ENCODE results near the gene HOXC9. TPM values are rescaled to one million over a fixed set of nuclear protein-coding genes. Genes with fewer than 3 reads are reported as not detected.
A peak's percentile ranks its signal among the peaks of the same experiment; 100 is the strongest.

HOXC9 gene
- total RNA-seq, 2 donors from 2014 or later: not detected

DNA sequence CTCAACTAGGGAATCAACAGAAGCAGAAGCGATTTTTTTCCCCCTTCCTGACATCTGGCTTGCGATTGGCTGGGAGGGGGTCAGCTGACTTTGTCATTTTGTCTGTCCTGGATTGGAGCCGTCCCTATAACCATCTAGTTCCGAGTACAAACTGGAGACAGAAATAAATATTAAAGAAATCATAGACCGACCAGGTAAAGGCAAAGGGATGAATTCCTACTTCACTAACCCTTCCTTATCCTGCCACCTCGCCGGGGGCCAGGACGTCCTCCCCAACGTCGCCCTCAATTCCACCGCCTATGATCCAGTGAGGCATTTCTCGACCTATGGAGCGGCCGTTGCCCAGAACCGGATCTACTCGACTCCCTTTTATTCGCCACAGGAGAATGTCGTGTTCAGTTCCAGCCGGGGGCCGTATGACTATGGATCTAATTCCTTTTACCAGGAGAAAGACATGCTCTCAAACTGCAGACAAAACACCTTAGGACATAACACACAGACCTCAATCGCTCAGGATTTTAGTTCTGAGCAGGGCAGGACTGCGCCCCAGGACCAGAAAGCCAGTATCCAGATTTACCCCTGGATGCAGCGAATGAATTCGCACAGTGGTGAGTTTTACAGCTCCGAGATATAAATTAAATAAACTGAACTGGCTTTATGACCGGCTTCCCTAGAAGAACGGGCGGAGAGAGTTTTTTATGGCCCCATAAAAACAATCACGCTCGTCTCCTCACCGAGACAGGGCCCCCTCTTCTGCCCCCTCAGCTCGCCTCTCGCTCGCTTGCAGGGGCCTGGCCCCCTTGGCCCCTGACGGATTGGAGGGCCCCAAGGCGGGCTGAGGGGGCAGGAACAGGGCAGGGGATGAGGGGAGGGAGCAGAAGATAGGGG is 28.6 kb downstream of the HOXC9 start, which contains the start of gene HOXC6:
TSS of gene HOXC6 (plus strand) at position 127 of the 888 bp plus-strand sequence. CDS start at position 209, 82 bp downstream.
- peaks cover 4 to 54% of the 10 kb centered on the region in 2 donors for H3K27me3 ChIP-seq
- no peak for TF ChIP-seq POLR2A (IDR thresholded peaks at IDR 0.05)
- TF ChIP-seq, protein P1, sequence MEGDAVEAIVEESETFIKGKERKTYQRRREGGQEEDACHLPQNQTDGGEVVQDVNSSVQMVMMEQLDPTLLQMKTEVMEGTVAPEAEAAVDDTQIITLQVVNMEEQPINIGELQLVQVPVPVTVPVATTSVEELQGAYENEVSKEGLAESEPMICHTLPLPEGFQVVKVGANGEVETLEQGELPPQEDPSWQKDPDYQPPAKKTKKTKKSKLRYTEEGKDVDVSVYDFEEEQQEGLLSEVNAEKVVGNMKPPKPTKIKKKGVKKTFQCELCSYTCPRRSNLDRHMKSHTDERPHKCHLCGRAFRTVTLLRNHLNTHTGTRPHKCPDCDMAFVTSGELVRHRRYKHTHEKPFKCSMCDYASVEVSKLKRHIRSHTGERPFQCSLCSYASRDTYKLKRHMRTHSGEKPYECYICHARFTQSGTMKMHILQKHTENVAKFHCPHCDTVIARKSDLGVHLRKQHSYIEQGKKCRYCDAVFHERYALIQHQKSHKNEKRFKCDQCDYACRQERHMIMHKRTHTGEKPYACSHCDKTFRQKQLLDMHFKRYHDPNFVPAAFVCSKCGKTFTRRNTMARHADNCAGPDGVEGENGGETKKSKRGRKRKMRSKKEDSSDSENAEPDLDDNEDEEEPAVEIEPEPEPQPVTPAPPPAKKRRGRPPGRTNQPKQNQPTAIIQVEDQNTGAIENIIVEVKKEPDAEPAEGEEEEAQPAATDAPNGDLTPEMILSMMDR (IDR thresholded peaks at IDR 0.05): no peak
- no peak within 1 kb of the TSS for H3K4me3 ChIP-seq
- DNase-seq: no peak
- H3K27ac ChIP-seq: no peak within 1 kb of the TSS
- no peaks in the 10 kb centered on the region for H3K9me3 ChIP-seq
- intact Hi-C loops (cut with DNase I): no loop called here
- 5 to 9% methylated on average over 35 to 36 of the region's 36 CpGs for WGBS, 2 donors
- peaks cover 31% of the 10 kb centered on the region for H3K4me1 ChIP-seq
- H3K36me3 ChIP-seq (replicated peaks in 1 of 2; ENCODE audit: insufficient read depth in 1 of 2, low read depth in 2 of 2): no peaks in the 10 kb centered on the region
- ATAC-seq: peak; percentile 10

DNA sequence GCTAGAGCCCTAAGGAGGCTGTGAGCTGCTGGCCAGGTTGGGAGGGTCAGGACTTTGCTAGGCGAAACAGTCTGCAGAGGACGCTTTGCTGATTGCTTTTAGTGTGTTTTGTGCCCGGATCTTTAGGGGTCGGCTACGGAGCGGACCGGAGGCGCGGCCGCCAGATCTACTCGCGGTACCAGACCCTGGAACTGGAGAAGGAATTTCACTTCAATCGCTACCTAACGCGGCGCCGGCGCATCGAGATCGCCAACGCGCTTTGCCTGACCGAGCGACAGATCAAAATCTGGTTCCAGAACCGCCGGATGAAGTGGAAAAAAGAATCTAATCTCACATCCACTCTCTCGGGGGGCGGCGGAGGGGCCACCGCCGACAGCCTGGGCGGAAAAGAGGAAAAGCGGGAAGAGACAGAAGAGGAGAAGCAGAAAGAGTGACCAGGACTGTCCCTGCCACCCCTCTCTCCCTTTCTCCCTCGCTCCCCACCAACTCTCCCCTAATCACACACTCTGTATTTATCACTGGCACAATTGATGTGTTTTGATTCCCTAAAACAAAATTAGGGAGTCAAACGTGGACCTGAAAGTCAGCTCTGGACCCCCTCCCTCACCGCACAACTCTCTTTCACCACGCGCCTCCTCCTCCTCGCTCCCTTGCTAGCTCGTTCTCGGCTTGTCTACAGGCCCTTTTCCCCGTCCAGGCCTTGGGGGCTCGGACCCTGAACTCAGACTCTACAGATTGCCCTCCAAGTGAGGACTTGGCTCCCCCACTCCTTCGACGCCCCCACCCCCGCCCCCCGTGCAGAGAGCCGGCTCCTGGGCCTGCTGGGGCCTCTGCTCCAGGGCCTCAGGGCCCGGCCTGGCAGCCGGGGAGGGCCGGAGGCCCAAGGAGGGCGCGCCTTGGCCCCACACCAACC is 29.8 kb downstream of the HOXC9 start:
- WGBS, 2 donors: 24 to 25% methylated on average over 37 to 49 of the region's 53 CpGs
- intact Hi-C loops (cut with DNase I): loop anchor here (5.0 kb wide), 1 partner anchor 163 kb away; no protein-coding TSS in a partner anchor
- Histone ChIP-seq H3K27me3 (peaks cover 4 to 54% of the 10 kb centered on the region in 2 donors), H3K9me3 (no peaks in the 10 kb centered on the region), H3K4me3 (no peak overlapping the region), H3K27ac (no peak overlapping the region), H3K4me1 (peaks cover 37% of the 10 kb centered on the region), H3K36me3 (replicated peaks in 1 of 2; ENCODE audit: insufficient read depth in 1 of 2, low read depth in 2 of 2) (no peaks in the 10 kb centered on the region)
- TF ChIP-seq POLR2A (IDR thresholded peaks at IDR 0.05): no peak
- TF ChIP-seq, protein P1 (IDR thresholded peaks at IDR 0.05): no peak
- DNase-seq (no peak), ATAC-seq (no peak)

DNA sequence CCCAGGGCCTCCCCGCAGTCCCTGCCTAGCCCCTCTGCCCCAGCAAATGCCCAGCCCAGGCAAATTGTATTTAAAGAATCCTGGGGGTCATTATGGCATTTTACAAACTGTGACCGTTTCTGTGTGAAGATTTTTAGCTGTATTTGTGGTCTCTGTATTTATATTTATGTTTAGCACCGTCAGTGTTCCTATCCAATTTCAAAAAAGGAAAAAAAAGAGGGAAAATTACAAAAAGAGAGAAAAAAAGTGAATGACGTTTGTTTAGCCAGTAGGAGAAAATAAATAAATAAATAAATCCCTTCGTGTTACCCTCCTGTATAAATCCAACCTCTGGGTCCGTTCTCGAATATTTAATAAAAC is 30.5 kb downstream of the HOXC9 start:
- Histone ChIP-seq H3K4me3 (no peak overlapping the region), H3K4me1 (peaks cover 37% of the 10 kb centered on the region), H3K36me3 (replicated peaks in 1 of 2; ENCODE audit: insufficient read depth in 1 of 2, low read depth in 2 of 2) (no peaks in the 10 kb centered on the region), H3K27me3 (peaks cover 4 to 54% of the 10 kb centered on the region in 2 donors), H3K27ac (no peak overlapping the region), H3K9me3 (no peaks in the 10 kb centered on the region)
- DNase-seq: no peak
- TF ChIP-seq, protein P1 (IDR thresholded peaks at IDR 0.05): no peak
- TF ChIP-seq POLR2A (IDR thresholded peaks at IDR 0.05): no peak
- no peak for ATAC-seq
- intact Hi-C loops (cut with DNase I): loop anchor here (5.0 kb wide), 1 partner anchor 162 kb away; no protein-coding TSS in a partner anchor
- 36 to 42% methylated on average over 6 to 7 of the region's 7 CpGs for WGBS, 2 donors

DNA sequence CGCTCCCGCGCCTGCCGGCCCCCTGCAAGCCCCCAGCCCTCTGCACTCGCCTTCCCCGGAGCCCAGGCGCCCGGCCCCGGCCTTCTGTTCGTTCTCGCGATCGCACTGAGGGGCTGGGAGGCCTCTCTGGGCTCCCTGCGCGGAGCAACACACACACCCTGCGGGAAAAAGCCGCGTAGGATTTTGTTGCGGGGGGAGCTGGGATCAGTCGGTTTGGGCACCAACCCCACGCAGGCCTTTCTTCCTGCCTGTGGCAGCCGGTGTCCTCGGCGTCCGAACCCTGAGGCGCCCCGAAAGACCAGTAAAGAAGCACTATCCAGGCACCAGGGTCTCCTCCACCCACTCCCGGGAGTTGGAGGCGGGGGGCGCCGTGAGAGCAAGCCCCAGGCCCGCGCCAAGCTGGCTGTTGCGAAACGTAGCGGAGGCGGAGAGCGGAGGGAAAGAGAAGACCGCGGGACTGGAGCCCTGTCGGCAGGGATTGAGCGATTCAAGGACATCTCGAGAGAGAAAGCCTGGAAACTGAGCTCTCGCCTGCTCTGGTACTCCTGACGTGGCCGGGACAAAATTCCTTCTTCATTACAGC is 31.0 kb downstream of the HOXC9 start:
- peak overlapping the region in 1 of 4 donors; percentile 11 for H3K27ac ChIP-seq
- no peak overlapping the region for H3K4me3 ChIP-seq
- no peak for TF ChIP-seq POLR2A (IDR thresholded peaks at IDR 0.05)
- TF ChIP-seq, protein P1 (IDR thresholded peaks at IDR 0.05): no peak
- DNase-seq: peak in 1 of 4 donors; percentile 32
- H3K27me3 ChIP-seq: peaks cover 4 to 54% of the 10 kb centered on the region in 2 donors
- peaks cover 37% of the 10 kb centered on the region for H3K4me1 ChIP-seq
- H3K36me3 ChIP-seq (replicated peaks in 1 of 2; ENCODE audit: insufficient read depth in 1 of 2, low read depth in 2 of 2): no peaks in the 10 kb centered on the region
- no peaks in the 10 kb centered on the region for H3K9me3 ChIP-seq
- intact Hi-C loops (cut with DNase I): loop anchor here (5.0 kb wide), 1 partner anchor 161 kb away; no protein-coding TSS in a partner anchor
- peak; percentile 25 for ATAC-seq
- 6 to 9% methylated on average over 23 to 46 of the region's 46 CpGs for WGBS, 2 donors
